Mononuclear cell (primary cell): ENCODE results near the gene KIF13A. TPM values are rescaled to one million over a fixed set of nuclear protein-coding genes. Genes with fewer than 3 reads are reported as not detected.
"Not testable (repeated sequence)": the region's sequence is repeated elsewhere in the genome, so short reads cannot be mapped to it uniquely, and the experiment has no call there.

ENCODE experiments used
- H3K27me3 ChIP-seq: 2 replicates; pipeline ENCODE4 v1.6.0; 2011; ENCODE audit warnings: low read length, control low read depth; ENCODE audit not compliant: insufficient read depth
- H3K4me1 ChIP-seq: 2 replicates; pipeline ENCODE4 v1.5.1; 2011; ENCODE audit warnings: mild to moderate bottlenecking, low read length, control low read depth; ENCODE audit not compliant: insufficient read depth
- H3K4me3 ChIP-seq: 2 replicates; pipeline ENCODE4 v1.5.1; 2011; ENCODE audit warnings: mild to moderate bottlenecking, low read length, moderate library complexity
- H3K9me3 ChIP-seq: 2 replicates; pipeline ENCODE4 v1.5.1; 2011; ENCODE audit warnings: low read depth, mild to moderate bottlenecking, control low read depth, low read length
- total RNA-seq: library from RNA; depleted of rRNA; stranded (reverse); fragments of >200 nt; gene quantifications from one replicate; pipeline ENCODE4 v1.2.3, GENCODE V29; 2012

KIF13A gene
- total RNA-seq, 1 donor, result 18.1 TPM

DNA sequence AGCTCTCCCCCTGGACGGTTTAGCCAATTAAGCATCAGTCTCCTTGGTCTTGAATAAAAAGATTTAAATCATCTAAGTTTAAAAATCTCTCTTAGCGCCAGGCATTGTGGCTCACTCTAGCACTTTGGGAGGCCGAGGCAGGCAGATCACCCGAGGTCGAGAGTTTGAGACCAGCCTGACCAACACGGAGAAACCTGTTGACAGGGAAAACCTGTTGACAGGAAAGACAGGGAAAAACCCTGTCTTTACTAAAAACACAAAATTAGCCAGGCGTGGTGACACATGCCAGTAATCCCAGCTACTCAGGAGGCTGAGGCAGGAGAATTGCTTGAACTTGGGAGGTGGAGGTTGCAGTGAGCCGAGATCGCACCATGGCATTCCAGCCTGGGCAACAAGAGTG, 97.7 kb downstream of the KIF13A start:
- H3K9me3 ChIP-seq, H3K4me3 ChIP-seq, H3K27me3 ChIP-seq: not testable (repeated sequence)
- peaks cover 41% of the 10 kb centered on the region for H3K4me1 ChIP-seq

DNA sequence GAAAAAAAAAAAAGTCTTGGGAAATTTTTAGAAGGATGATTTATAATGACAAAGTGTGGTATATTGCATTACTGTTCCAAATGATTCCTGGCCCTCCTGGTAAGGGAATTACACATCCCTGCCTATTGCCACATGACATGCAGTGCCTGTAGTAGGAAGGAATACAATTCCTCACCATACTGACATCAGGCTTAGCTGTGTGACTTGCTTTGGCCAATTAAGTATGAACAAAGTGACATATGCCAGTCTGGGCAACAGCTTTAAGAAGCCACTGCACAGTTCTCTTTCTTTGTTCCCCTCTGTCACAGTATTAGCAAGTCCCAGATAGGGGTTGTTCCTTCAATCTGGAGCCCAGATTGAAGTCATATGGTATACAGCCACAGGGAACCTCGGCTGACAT, 100.5 kb downstream of the KIF13A start:
- H3K27me3 ChIP-seq, result no peaks in the 10 kb centered on the region
- H3K9me3 ChIP-seq, result no peaks in the 10 kb centered on the region
- H3K4me3 ChIP-seq, result no peak overlapping the region
- H3K4me1 ChIP-seq, result peaks cover 56% of the 10 kb centered on the region

DNA sequence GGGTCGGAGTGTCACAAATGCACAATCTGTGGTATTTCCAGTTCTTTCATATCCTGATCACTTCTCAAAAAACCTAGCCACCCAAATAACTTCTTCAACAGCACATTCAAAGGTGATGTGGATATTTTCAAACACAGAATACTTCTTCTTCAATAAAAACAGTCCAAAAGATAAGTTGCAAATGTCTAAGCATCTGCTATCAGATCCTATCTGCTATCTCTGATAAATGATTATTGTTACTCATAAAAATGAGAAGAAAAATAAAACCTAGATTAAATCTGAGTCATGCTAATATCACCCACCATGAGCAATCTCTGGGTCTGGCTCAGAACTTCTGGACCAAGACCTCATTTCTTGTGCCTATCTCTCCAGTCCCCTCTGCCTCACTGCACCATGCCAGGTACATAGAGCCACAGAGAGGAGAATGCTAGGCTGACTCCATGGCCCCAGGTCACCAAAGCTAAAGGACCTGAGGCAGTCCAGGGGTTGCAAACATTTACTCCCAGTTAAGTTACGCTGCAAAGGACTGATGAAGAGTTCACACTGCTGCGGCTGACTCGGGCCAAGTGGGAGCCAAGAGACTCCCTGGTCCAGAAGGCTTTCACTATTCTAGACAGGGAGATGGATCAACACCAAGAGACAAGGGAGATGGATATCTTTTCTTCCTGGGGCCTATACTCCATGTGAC, 101.4 kb downstream of the KIF13A start:
- no peaks in the 10 kb centered on the region for H3K27me3 ChIP-seq
- peaks cover 59% of the 10 kb centered on the region for H3K4me1 ChIP-seq
- no peak overlapping the region for H3K4me3 ChIP-seq
- H3K9me3 ChIP-seq, result no peaks in the 10 kb centered on the region

- no peak overlapping the region for H3K4me3 ChIP-seq
- peaks cover 64% of the 10 kb centered on the region for H3K4me1 ChIP-seq
- H3K9me3 ChIP-seq, result no peaks in the 10 kb centered on the region
- H3K27me3 ChIP-seq, result no peaks in the 10 kb centered on the region
These were observed 102.6 kb downstream of the KIF13A start for GRCh38 chr6:17884498-17885478.

DNA sequence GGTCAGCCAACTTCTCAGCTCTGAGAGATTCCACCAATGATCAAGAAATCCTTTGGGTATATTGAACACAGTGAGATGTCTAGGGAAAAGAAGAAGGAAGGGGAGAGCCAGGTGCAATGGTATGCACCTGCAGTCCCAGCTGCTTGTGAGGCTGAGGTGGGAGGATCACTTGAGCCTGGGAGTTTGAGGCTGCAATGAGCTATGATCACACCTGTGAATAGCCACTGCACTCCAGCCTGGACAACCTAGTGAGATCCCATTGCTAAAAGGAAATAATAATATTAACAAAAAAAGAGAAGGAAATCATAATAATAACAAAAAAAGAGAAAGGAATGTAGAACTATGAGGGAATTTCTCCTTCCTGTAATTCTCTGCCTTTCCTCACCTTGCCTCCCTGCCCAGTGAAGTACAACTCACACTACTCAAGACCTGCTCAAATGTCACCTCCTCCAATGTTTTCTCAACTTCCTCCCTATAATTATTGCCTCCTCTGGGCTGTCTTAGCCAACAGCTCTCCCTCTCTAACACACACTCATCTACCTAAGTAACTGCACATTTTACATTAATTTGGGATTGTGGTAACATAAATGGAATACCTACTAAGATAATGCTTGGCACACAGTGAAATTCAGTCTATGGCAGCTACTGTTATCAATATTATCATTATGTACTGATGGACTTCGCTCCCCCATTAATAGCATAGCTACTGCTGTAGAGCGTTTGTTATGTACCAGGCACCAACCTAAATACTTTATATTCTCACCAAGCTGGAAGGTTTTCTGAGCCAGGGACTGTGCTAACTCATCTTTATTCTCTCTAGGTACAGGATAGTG, 103.6 kb downstream of the KIF13A start:
- Histone ChIP-seq H3K27me3 (no peaks in the 10 kb centered on the region), H3K9me3 (no peaks in the 10 kb centered on the region), H3K4me3 (no peak overlapping the region), H3K4me1 (peaks cover 64% of the 10 kb centered on the region)

- Histone ChIP-seq H3K4me3 (no peak overlapping the region), H3K27me3 (no peaks in the 10 kb centered on the region)
These were observed 106.2 kb downstream of the KIF13A start for GRCh38 chr6:17881085-17881858.

GRCh38 chr6:17879184-17879583, 108.3 kb downstream of the KIF13A start:
- Histone ChIP-seq H3K4me3 (no peak overlapping the region), H3K4me1 (peaks cover 34% of the 10 kb centered on the region), H3K9me3 (no peaks in the 10 kb centered on the region), H3K27me3 (no peaks in the 10 kb centered on the region)

More at GRCh38 chr6:17881085-17881858, 106.2 kb downstream of the KIF13A start:
- H3K9me3 ChIP-seq, result no peaks in the 10 kb centered on the region
- peaks cover 54% of the 10 kb centered on the region for H3K4me1 ChIP-seq

GRCh38 chr6:17878734-17879133, 108.7 kb downstream of the KIF13A start:
- Histone ChIP-seq H3K27me3 (no peaks in the 10 kb centered on the region), H3K9me3 (no peaks in the 10 kb centered on the region), H3K4me3 (no peak overlapping the region), H3K4me1 (peaks cover 30% of the 10 kb centered on the region)

- no peaks in the 10 kb centered on the region for H3K9me3 ChIP-seq
- H3K4me3 ChIP-seq, result no peak overlapping the region
- H3K27me3 ChIP-seq, result no peaks in the 10 kb centered on the region
- peaks cover 22% of the 10 kb centered on the region for H3K4me1 ChIP-seq
These were observed 109.5 kb downstream of the KIF13A start for GRCh38 chr6:17877895-17878440.

DNA sequence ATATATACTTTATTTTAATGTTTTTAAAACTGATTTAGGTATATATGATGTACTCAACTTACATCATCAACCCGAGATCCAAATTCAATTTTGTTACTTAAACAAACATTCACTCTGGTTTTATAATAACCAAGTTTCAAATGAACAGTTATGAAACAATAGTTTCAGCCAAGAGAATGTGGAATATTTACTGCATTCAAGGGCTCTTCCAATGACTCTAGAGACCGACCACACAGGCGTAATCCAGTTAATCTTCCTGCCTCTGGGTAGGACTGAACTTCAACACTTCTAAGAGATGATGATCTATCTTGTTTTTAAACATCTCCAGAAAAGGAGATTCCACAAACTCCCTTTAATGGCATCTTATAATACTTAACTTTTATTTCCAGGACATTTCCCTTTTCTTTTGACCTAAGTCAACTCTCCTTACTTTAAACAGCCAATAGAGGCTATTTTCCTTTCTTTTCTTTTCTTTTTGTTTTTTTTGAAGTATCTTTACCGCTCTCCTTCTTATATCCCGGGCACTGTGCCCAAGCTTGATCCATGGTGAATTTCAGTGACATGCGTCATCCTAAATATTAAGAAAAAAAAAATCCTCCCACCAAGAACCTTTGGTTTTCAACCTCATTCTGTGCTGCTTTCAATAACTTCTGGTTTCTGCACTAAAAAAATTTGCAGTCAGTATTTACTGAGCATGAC, 110.1 kb downstream of the KIF13A start:
- Histone ChIP-seq H3K4me3 (no peak overlapping the region), H3K4me1 (peaks cover 16% of the 10 kb centered on the region), H3K27me3 (no peaks in the 10 kb centered on the region), H3K9me3 (no peaks in the 10 kb centered on the region)

GRCh38 chr6:17874753-17875152, 112.7 kb downstream of the KIF13A start:
- no peaks in the 10 kb centered on the region for H3K4me1 ChIP-seq
- H3K4me3 ChIP-seq, result no peak overlapping the region
- H3K9me3 ChIP-seq, result no peaks in the 10 kb centered on the region
- no peaks in the 10 kb centered on the region for H3K27me3 ChIP-seq

- Histone ChIP-seq H3K27me3 (no peaks in the 10 kb centered on the region), H3K4me1 (peaks cover 8% of the 10 kb centered on the region), H3K9me3 (no peaks in the 10 kb centered on the region), H3K4me3 (no peak overlapping the region)
These were observed 114.5 kb downstream of the KIF13A start for GRCh38 chr6:17872908-17873307.

- Histone ChIP-seq H3K4me1 (peaks cover 8% of the 10 kb centered on the region), H3K27me3 (no peaks in the 10 kb centered on the region), H3K4me3 (no peak overlapping the region), H3K9me3 (no peaks in the 10 kb centered on the region)
These were observed 115.6 kb downstream of the KIF13A start for GRCh38 chr6:17871836-17872235.

DNA sequence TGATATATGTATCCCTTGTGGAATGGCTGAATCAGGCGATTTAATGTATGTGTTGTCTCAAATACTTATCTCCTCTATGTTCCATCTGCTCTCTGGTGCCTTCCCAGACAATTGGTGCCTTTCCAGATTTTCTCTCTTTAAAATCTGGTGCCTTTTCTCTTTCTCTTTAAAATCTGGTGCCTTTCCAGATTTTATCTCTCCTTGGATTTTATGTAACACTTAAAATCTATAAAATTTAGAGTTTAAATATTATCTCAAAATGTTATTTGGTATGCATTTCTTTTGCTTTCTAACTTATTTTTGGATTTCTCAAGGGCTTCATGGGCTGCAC, 116.3 kb downstream of the KIF13A start:
- Histone ChIP-seq H3K9me3 (no peaks in the 10 kb centered on the region), H3K4me3 (no peak overlapping the region), H3K4me1 (peaks cover 8% of the 10 kb centered on the region), H3K27me3 (no peaks in the 10 kb centered on the region)
